Gastrocnemius medialis (tissue), 4 donors: Measurements from ENCODE around the gene ANKRD33.

Experiments
- CTCF ChIP-seq, 5 experiments: fragments of 450-650 bp in 3 of 5; fragments of 200-600 bp in 2 of 5; sonication (generic) in 2 of 5; IDR thresholded peaks in 4 of 5; conservative IDR thresholded peaks in 1 of 5; 1 replicate in 4 of 5; 2 replicates in 1 of 5; pipeline ENCODE4 v1.5.1; 2016 to 2019; ENCODE audit warnings: antibody characterized with exemption in 5 of 5, mild to moderate bottlenecking in 3 of 5, moderate library complexity in 3 of 5
- POLR2A ChIP-seq, 2 donors: fragments of 450-650 bp; IDR thresholded peaks; one replicate each; pipeline ENCODE4 v1.6.1; 2017; ENCODE audit warnings: antibody characterized with exemption in 2 of 2, mild to moderate bottlenecking in 2 of 2, moderate library complexity in 2 of 2

GRCh38 chr12:51866324-51866723 lies 21.6 kb upstream of the ANKRD33 start:
- no peak for TF ChIP-seq CTCF (IDR thresholded peaks at IDR 0.05 in 4 of 5, conservative IDR thresholded peaks at IDR 0.05 in 1 of 5)
- TF ChIP-seq POLR2A (IDR thresholded peaks at IDR 0.05): no peak
